Trophoblast cell (in vitro differentiated cells and primary cell): ENCODE measurements around the gene ABHD1.

Experiments
- DNase-seq, 2 donors: peaks; one replicate each; pipeline ENCODE4 v3.0.0-alpha.2; 2016
- H2AFZ ChIP-seq: 2 replicates; pipeline ENCODE4 v1.6.1; 2013; ENCODE audit warnings: low read length, moderate library complexity, mild to moderate bottlenecking; ENCODE audit not compliant: insufficient read depth, poor library complexity
- H2AK5ac ChIP-seq: 2 replicates; pipeline ENCODE4 v1.6.1; 2013; ENCODE audit warnings: mild to moderate bottlenecking, low read length
- H2BK120ac ChIP-seq: 2 replicates; pipeline ENCODE4 v1.6.1; 2013; ENCODE audit warnings: low read length, mild to moderate bottlenecking, moderate library complexity; ENCODE audit not compliant: insufficient read depth, poor library complexity
- H2BK12ac ChIP-seq: 2 replicates; pipeline ENCODE4 v1.6.1; 2013; ENCODE audit warnings: mild to moderate bottlenecking, low read length, moderate library complexity
- H2BK5ac ChIP-seq: 2 replicates; pipeline ENCODE4 v1.6.1; 2013; ENCODE audit warnings: low read length, low read depth, moderate library complexity, mild to moderate bottlenecking; ENCODE audit not compliant: poor library complexity
- H3K14ac ChIP-seq: 2 replicates; pipeline ENCODE4 v1.6.1; 2013; ENCODE audit warnings: mild to moderate bottlenecking, low read length
- H3K18ac ChIP-seq: 2 replicates; pipeline ENCODE4 v1.6.1; 2013; ENCODE audit warnings: mild to moderate bottlenecking, low read length
- H3K23ac ChIP-seq: 2 replicates; pipeline ENCODE4 v1.6.1; 2013; ENCODE audit warnings: low read length
- H3K27ac ChIP-seq: 2 replicates; pipeline ENCODE4 v1.5.1; 2013; ENCODE audit warnings: low read depth, mild to moderate bottlenecking, inconsistent platforms, low read length, moderate library complexity
- H3K27me3 ChIP-seq: 2 replicates; pipeline ENCODE4 v1.6.1; 2013; ENCODE audit warnings: inconsistent platforms, mild to moderate bottlenecking, low read length, moderate library complexity; ENCODE audit not compliant: insufficient read depth
- H3K36me3 ChIP-seq, 2 experiments: 1 replicate in 1 of 2; 2 replicates in 1 of 2; pipeline ENCODE4 v1.6.1; 2013; ENCODE audit warnings: low read length in 2 of 2, mild to moderate bottlenecking in 2 of 2, moderate library complexity in 1 of 2; ENCODE audit not compliant: insufficient read depth in 2 of 2, control insufficient read depth in 1 of 2
- H3K4ac ChIP-seq: 2 replicates; pipeline ENCODE4 v1.6.1; 2013; ENCODE audit warnings: low read depth, mild to moderate bottlenecking, low read length, moderate library complexity
- H3K4me1 ChIP-seq, 2 experiments: 1 replicate in 1 of 2; 2 replicates in 1 of 2; pipeline ENCODE4 v1.6.1; 2013; ENCODE audit warnings: low read length in 2 of 2, mild to moderate bottlenecking in 2 of 2, moderate library complexity in 1 of 2; ENCODE audit not compliant: insufficient read depth in 2 of 2, control insufficient read depth in 1 of 2
- H3K4me2 ChIP-seq: 2 replicates; pipeline ENCODE4 v1.6.1; 2013; ENCODE audit warnings: inconsistent platforms, mild to moderate bottlenecking, low read length, moderate library complexity
- H3K4me3 ChIP-seq: 2 replicates; pipeline ENCODE4 v1.5.1; 2013; ENCODE audit warnings: mild to moderate bottlenecking, low read depth, low read length, inconsistent platforms
- H3K79me1 ChIP-seq: one replicate; pipeline ENCODE4 v1.6.1; 2013; ENCODE audit warnings: low read length
- H3K79me2 ChIP-seq: 2 replicates; pipeline ENCODE4 v1.6.1; 2013; ENCODE audit warnings: low read length, mild to moderate bottlenecking; ENCODE audit not compliant: control insufficient read depth, insufficient read depth, poor library complexity
- H3K9ac ChIP-seq: 2 replicates; pipeline ENCODE4 v1.6.1; 2013; ENCODE audit warnings: mild to moderate bottlenecking, low read length
- H3K9me3 ChIP-seq: 2 replicates; pipeline ENCODE4 v1.6.1; 2013; ENCODE audit warnings: low read depth, mild to moderate bottlenecking, control low read depth, inconsistent platforms, low read length; ENCODE audit not compliant: insufficient read depth
- H4K12ac ChIP-seq: 2 replicates; pipeline ENCODE4 v1.6.1; 2013; ENCODE audit warnings: low read depth, mild to moderate bottlenecking, low read length, moderate library complexity
- H4K8ac ChIP-seq: 2 replicates; pipeline ENCODE4 v1.6.1; 2013; ENCODE audit warnings: low read depth, mild to moderate bottlenecking, low read length, moderate library complexity
- H4K91ac ChIP-seq: one replicate; pipeline ENCODE4 v1.6.1; 2013; ENCODE audit warnings: low read depth, mild to moderate bottlenecking, low read length, moderate library complexity
- WGBS: extraction: QIAGEN DNeasy Blood & Tissue Kit; methylation state at CpG from one replicate; pipeline ENCODE4 v1.1.7; 2013; ENCODE audit warnings: missing lambda C conversion rate; ENCODE audit not compliant: insufficient read length, insufficient coverage; ENCODE audit errors: extremely low coverage; 5-methylcytosine and 5-hydroxymethylcytosine counted together

The ABHD1 gene

GRCh38 chr2:27099334-27099955, 24.2 kb upstream of the ABHD1 start:
- no peak overlapping the region for H2AK5ac ChIP-seq
- H4K8ac ChIP-seq = no peak overlapping the region
- H3K9ac ChIP-seq = no peak overlapping the region
- no peak overlapping the region for H3K18ac ChIP-seq
- H3K36me3 ChIP-seq = no peaks in the 10 kb centered on the region
- no peak for DNase-seq
- no peak overlapping the region for H3K14ac ChIP-seq
- H2BK12ac ChIP-seq = no peak overlapping the region
- no CpG with 5 or more reads among the region's 19 CpGs for WGBS
- H3K23ac ChIP-seq = no peak overlapping the region
- no peak overlapping the region for H2AFZ ChIP-seq
- H3K4ac ChIP-seq = no peak overlapping the region
- H3K79me1 ChIP-seq = peaks cover 7% of the 10 kb centered on the region
- H3K27ac ChIP-seq = no peak overlapping the region
- no peaks in the 10 kb centered on the region for H3K9me3 ChIP-seq
- no peak overlapping the region for H3K4me2 ChIP-seq
- no peaks in the 10 kb centered on the region for H3K27me3 ChIP-seq
- H3K4me3 ChIP-seq = no peak overlapping the region
- H4K91ac ChIP-seq = no peak overlapping the region
- no peaks in the 10 kb centered on the region for H3K79me2 ChIP-seq
- H2BK120ac ChIP-seq = no peak overlapping the region
- H4K12ac ChIP-seq = no peak overlapping the region
- H3K4me1 ChIP-seq = peaks cover 4% of the 10 kb centered on the region in 2 experiments
- H2BK5ac ChIP-seq = no peak overlapping the region

DNA sequence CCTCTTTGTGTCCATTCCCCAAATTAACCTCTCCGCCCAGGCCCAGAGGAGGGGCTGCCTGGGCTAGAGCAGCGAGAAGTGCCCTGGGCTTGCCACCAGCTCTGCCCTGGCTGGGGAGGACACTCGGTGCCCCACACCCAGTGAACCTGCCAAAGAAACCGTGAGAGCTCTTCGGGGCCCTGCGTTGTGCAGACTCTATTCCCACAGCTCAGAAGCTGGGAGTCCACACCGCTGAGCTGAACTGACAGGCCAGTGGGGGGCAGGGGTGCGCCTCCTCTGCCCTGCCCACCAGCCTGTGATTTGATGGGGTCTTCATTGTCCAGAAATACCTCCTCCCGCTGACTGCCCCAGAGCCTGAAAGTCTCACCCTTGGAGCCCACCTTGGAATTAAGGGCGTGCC, 23.6 kb upstream of the ABHD1 start:
- Histone ChIP-seq H3K4me2 (no peak overlapping the region), H3K9me3 (no peaks in the 10 kb centered on the region), H3K36me3 (no peaks in the 10 kb centered on the region), H3K23ac (no peak overlapping the region), H3K14ac (no peak overlapping the region), H2BK120ac (no peak overlapping the region), H2AK5ac (no peak overlapping the region), H2BK5ac (no peak overlapping the region), H2AFZ (no peak overlapping the region), H3K4me1 (peaks cover 4% of the 10 kb centered on the region in 2 experiments), H3K4me3 (no peak overlapping the region), H3K79me1 (peaks cover 7% of the 10 kb centered on the region), H4K12ac (no peak overlapping the region), H3K18ac (no peak overlapping the region), H3K27ac (no peak overlapping the region), H3K9ac (no peak overlapping the region), H4K91ac (no peak overlapping the region), H2BK12ac (no peak overlapping the region), H3K79me2 (no peaks in the 10 kb centered on the region), H3K4ac (no peak overlapping the region), H4K8ac (no peak overlapping the region), H3K27me3 (no peaks in the 10 kb centered on the region)
- DNase-seq = no peak
- no CpG with 5 or more reads among the region's 10 CpGs for WGBS

- H4K91ac ChIP-seq = no peak overlapping the region
- H2BK120ac ChIP-seq = no peak overlapping the region
- no peak overlapping the region for H3K18ac ChIP-seq
- H3K79me1 ChIP-seq = peaks cover 1% of the 10 kb centered on the region
- H4K8ac ChIP-seq = no peak overlapping the region
- no peak overlapping the region for H4K12ac ChIP-seq
- H2AK5ac ChIP-seq = no peak overlapping the region
- no peak overlapping the region for H3K23ac ChIP-seq
- H2BK5ac ChIP-seq = no peak overlapping the region
- no peaks in the 10 kb centered on the region for H3K79me2 ChIP-seq
- H3K4me3 ChIP-seq = no peak overlapping the region
- H3K9ac ChIP-seq = no peak overlapping the region
- no peaks in the 10 kb centered on the region for H3K9me3 ChIP-seq
- no peaks in the 10 kb centered on the region for H3K4me1 ChIP-seq
- H3K14ac ChIP-seq = no peak overlapping the region
- no peak for DNase-seq
- H3K27ac ChIP-seq = no peak overlapping the region
- WGBS = no CpG with 5 or more reads among the region's 5 CpGs
- H2BK12ac ChIP-seq = no peak overlapping the region
- no peak overlapping the region for H2AFZ ChIP-seq
- H3K4me2 ChIP-seq = no peak overlapping the region
- H3K36me3 ChIP-seq = no peaks in the 10 kb centered on the region
- H3K4ac ChIP-seq = no peak overlapping the region
- H3K27me3 ChIP-seq = no peaks in the 10 kb centered on the region
These were observed 21.3 kb upstream of the ABHD1 start for GRCh38 chr2:27102329-27102728.

DNA sequence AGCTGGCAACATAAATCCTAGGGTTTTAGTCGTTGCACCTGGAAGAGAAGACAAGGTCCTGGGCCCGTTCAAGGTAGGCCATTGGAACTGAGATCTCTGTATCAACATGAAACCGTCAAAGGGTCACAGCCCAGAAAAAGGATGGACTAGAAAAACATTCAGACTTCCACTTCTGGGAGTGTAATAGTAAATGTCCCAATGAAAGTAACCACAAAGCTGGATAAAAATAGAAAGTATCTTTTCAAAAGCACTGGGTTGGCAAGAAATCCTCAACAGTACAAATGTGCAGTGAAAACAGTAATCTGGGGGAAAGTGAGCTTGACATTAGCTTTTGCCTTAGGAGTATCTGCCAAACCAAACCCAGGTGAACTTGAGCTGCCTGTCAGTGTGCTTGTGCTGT, 17.6 kb upstream of the ABHD1 start:
- no peak overlapping the region for H2BK120ac ChIP-seq
- H3K4ac ChIP-seq = no peak overlapping the region
- no peak overlapping the region for H2AFZ ChIP-seq
- no peak overlapping the region for H3K27ac ChIP-seq
- H3K4me1 ChIP-seq = no peaks in the 10 kb centered on the region
- no peak overlapping the region for H4K12ac ChIP-seq
- H3K27me3 ChIP-seq = no peaks in the 10 kb centered on the region
- H3K79me2 ChIP-seq = no peaks in the 10 kb centered on the region
- no peak overlapping the region for H2AK5ac ChIP-seq
- H3K4me3 ChIP-seq = no peak overlapping the region
- WGBS = no CpG with 5 or more reads among the region's 3 CpGs
- H3K4me2 ChIP-seq = no peak overlapping the region
- H3K9ac ChIP-seq = no peak overlapping the region
- no peak overlapping the region for H3K14ac ChIP-seq
- H2BK5ac ChIP-seq = no peak overlapping the region
- H3K36me3 ChIP-seq = no peaks in the 10 kb centered on the region
- H4K8ac ChIP-seq = no peak overlapping the region
- DNase-seq = no peak
- H2BK12ac ChIP-seq = no peak overlapping the region
- no peaks in the 10 kb centered on the region for H3K79me1 ChIP-seq
- no peak overlapping the region for H4K91ac ChIP-seq
- H3K9me3 ChIP-seq = no peaks in the 10 kb centered on the region
- no peak overlapping the region for H3K23ac ChIP-seq
- no peak overlapping the region for H3K18ac ChIP-seq
